ENCODE data around the gene RNFT2.

DNA sequence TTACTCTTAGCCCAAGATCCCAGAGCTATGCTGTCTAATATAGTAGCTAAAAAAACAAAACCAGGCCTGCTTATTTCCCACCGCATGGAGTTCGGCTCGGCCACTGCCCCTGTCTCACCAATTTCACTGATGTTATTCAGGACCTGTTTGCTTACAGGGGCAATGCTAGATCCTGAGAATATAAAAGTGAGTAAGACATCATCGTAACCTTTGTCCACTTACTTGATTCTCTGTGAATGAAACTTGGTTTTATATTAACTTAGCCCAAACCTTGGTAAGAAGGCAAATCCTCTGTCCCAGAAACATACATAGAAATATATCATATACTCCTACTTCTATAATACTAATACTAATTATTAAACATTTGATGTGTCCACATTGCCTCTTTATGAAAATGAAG, 56.6 kb downstream of the RNFT2 start:
- TF ChIP-seq, protein P1, sequence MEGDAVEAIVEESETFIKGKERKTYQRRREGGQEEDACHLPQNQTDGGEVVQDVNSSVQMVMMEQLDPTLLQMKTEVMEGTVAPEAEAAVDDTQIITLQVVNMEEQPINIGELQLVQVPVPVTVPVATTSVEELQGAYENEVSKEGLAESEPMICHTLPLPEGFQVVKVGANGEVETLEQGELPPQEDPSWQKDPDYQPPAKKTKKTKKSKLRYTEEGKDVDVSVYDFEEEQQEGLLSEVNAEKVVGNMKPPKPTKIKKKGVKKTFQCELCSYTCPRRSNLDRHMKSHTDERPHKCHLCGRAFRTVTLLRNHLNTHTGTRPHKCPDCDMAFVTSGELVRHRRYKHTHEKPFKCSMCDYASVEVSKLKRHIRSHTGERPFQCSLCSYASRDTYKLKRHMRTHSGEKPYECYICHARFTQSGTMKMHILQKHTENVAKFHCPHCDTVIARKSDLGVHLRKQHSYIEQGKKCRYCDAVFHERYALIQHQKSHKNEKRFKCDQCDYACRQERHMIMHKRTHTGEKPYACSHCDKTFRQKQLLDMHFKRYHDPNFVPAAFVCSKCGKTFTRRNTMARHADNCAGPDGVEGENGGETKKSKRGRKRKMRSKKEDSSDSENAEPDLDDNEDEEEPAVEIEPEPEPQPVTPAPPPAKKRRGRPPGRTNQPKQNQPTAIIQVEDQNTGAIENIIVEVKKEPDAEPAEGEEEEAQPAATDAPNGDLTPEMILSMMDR (optimal IDR thresholded peaks at IDR 0.05 in 1 of 3, IDR thresholded peaks at IDR 0.05 in 1 of 3, conservative IDR thresholded peaks at IDR 0.05 in 1 of 3; ENCODE audit: extremely low read depth in 1 of 3, insufficient read depth in 2 of 3, low read length in 3 of 3) = no peak
- no peak for TF ChIP-seq EZH2 (IDR thresholded peaks at IDR 0.05; ENCODE audit: low read length)

Measured in keratinocyte (primary cell).